Omental fat pad (tissue), 4 donors: Measurements from ENCODE around the gene TMED1. TPM values are rescaled to one million over a fixed set of nuclear protein-coding genes. Genes with fewer than 3 reads are reported as not detected.

Experiments used
- ATAC-seq: fragments of 150-250 bp; one replicate; pipeline ENCODE4 v1.9.1; 2016; ENCODE audit warnings: mild to moderate bottlenecking, moderate library complexity; ENCODE audit not compliant: low FRiP score
- DNase-seq: peaks from one replicate; pipeline ENCODE4 v3.0.0-alpha.2; 2019; ENCODE audit warnings: low spot score
- total RNA-seq, 4 donors: library from RNA; depleted of rRNA; stranded (reverse); fragments of >200 nt; gene quantifications; one replicate each; pipeline ENCODE4 v1.1.0, GENCODE V29; 2016
- TF ChIP-seq, protein P1 (sequence below), 3 donors: fragments of 450-650 bp; IDR thresholded peaks; one replicate each; pipeline ENCODE4 v1.5.1; 2016 to 2017; ENCODE audit warnings: antibody characterized with exemption in 3 of 3, mild to moderate bottlenecking in 3 of 3, moderate library complexity in 2 of 3

Gene TMED1
- total RNA-seq, 4 donors from 2014 or later, result 30.1 to 35.7 (median 32.4) TPM

- no peak for ATAC-seq
- no peak for DNase-seq
These were observed 23.1 kb downstream of the TMED1 start for GRCh38 chr19:10812902-10813404.

GRCh38 chr19:10812196-10812595, 23.8 kb downstream of the TMED1 start:
- TF ChIP-seq, protein P1, sequence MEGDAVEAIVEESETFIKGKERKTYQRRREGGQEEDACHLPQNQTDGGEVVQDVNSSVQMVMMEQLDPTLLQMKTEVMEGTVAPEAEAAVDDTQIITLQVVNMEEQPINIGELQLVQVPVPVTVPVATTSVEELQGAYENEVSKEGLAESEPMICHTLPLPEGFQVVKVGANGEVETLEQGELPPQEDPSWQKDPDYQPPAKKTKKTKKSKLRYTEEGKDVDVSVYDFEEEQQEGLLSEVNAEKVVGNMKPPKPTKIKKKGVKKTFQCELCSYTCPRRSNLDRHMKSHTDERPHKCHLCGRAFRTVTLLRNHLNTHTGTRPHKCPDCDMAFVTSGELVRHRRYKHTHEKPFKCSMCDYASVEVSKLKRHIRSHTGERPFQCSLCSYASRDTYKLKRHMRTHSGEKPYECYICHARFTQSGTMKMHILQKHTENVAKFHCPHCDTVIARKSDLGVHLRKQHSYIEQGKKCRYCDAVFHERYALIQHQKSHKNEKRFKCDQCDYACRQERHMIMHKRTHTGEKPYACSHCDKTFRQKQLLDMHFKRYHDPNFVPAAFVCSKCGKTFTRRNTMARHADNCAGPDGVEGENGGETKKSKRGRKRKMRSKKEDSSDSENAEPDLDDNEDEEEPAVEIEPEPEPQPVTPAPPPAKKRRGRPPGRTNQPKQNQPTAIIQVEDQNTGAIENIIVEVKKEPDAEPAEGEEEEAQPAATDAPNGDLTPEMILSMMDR (IDR thresholded peaks at IDR 0.05), result no peak
- ATAC-seq (no peak), DNase-seq (no peak)

More at GRCh38 chr19:10812902-10813404, 23.1 kb downstream of the TMED1 start:
- TF ChIP-seq, protein P1 (IDR thresholded peaks at IDR 0.05), result no peak

- ATAC-seq (no peak), DNase-seq (no peak)
- TF ChIP-seq, protein P1 (IDR thresholded peaks at IDR 0.05), result no peak
These were observed 24.5 kb downstream of the TMED1 start for GRCh38 chr19:10811391-10812111.

- TF ChIP-seq, protein P1 (IDR thresholded peaks at IDR 0.05), result no peak
- ATAC-seq (no peak), DNase-seq (no peak)
These were observed 26.2 kb downstream of the TMED1 start for GRCh38 chr19:10809651-10810285.

DNA sequence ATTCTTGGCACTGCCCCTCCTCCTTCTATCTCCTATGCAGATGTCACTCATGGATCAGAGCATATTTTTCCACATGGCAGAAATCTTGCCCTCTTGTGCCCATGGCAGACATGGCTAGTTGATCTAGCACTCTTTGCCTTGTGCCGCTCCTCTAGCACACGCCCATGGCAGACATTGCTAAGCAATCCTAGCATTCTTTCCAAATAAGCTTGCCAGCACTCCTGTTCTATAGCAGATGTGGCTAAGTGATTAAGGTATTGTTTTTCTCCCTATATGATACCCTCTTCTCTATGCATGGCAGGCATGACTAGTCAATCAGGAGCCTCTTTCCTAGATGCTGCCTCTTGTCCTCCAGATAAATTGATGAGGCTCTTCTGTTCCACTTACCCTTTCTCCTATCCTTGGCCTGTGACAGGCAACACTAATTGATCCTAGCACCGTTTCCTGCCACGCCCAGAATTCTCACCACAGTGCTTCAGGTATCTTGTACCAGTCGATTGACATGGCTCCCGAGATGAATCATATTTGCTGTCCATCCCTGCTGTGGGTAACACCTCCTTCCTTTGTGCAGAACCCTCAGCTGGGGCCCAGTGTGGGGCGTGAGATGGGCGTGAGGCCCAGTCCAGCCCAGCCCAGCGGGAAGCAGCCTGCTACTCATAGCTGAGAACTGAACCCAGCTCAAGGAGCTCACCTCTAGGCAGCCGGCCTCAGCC, 26.9 kb downstream of the TMED1 start:
- ATAC-seq, result no peak
- TF ChIP-seq, protein P1 (IDR thresholded peaks at IDR 0.05), result no peak
- no peak for DNase-seq

DNA sequence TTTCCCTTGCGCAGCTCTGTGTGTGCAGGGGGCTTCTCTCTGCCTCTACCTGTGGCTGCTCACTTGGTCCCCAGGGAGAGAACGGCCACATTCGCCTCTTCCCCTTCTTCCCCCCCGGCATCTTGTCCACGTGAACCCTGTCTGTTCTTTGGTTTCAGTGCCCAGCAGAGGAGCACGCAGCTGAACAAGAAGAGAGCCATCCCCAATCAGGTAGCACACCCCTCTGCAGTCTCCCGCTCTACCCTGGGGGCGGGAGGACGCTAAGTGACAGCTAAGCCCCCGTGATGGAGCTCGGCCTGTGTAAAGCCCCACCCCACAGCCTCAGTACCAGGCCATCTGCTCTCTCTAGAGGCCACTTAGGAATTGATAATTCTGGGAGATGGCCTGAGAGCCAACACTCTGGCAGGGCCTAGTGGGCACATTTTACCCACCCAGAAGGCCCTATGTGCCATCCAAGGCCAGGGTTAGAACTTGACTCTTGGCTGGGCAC, 30.2 kb downstream of the TMED1 start:
- DNase-seq (no peak), ATAC-seq (no peak)
- TF ChIP-seq, protein P1 (IDR thresholded peaks at IDR 0.05), result no peak
